Spleen (tissue), 11 donors: ENCODE results near the gene SCN11A. TPM values are rescaled to one million over a fixed set of nuclear protein-coding genes. Genes with fewer than 3 reads are reported as not detected.

Experiments used
- DNase-seq: peaks from one replicate; pipeline ENCODE4 v3.0.0-alpha.2; 2020
- H3K27ac ChIP-seq, 8 donors: fragments of 200-600 bp; sonication (generic) in 7 of 8; 1 replicate in 4 of 8; 2 replicates in 4 of 8; pipeline versions ENCODE4 v1.5.0 to v1.8.0; 2016 to 2021; ENCODE audit warnings: inconsistent platforms in 4 of 8, mild to moderate bottlenecking in 4 of 8, moderate library complexity in 1 of 8
- H3K27me3 ChIP-seq, 7 donors: fragments of 200-600 bp; sonication (generic) in 6 of 7; replicated peaks in 1 of 7; 1 replicate in 4 of 7; 2 replicates in 3 of 7; pipeline versions ENCODE4 v1.5.0 to v1.8.0; 2016 to 2021; ENCODE audit warnings: inconsistent platforms in 3 of 7, mild to moderate bottlenecking in 1 of 7
- H3K36me3 ChIP-seq, 6 donors: fragments of 200-600 bp; sonication (generic) in 5 of 6; 1 replicate in 4 of 6; 2 replicates in 2 of 6; pipeline versions ENCODE4 v1.5.0 to v1.8.0; 2016 to 2021; ENCODE audit warnings: inconsistent platforms in 2 of 6
- H3K4me1 ChIP-seq, 6 donors: fragments of 200-600 bp; sonication (generic) in 5 of 6; 1 replicate in 3 of 6; 2 replicates in 3 of 6; pipeline versions ENCODE4 v1.5.0 to v1.8.0; 2016 to 2021; ENCODE audit warnings: inconsistent platforms in 3 of 6
- H3K4me3 ChIP-seq, 8 donors: fragments of 200-600 bp; sonication (generic) in 7 of 8; 1 replicate in 4 of 8; 2 replicates in 4 of 8; pipeline versions ENCODE4 v1.5.0 to v1.8.0; 2016 to 2021; ENCODE audit warnings: inconsistent platforms in 4 of 8, mild to moderate bottlenecking in 4 of 8, moderate library complexity in 2 of 8
- H3K9me3 ChIP-seq, 8 donors: fragments of 200-600 bp; sonication (generic) in 7 of 8; 1 replicate in 4 of 8; 2 replicates in 4 of 8; pipeline versions ENCODE4 v1.5.0 to v1.8.0; 2016 to 2021; ENCODE audit warnings: inconsistent platforms in 4 of 8
- POLR2A ChIP-seq, 3 donors: fragments of 450-650 bp; IDR thresholded peaks; one replicate each; pipeline ENCODE4 v1.5.1; 2017; ENCODE audit warnings: antibody characterized with exemption in 3 of 3, mild to moderate bottlenecking in 1 of 3
- POLR2AphosphoS5 ChIP-seq, 3 donors: sonication (generic); formaldehyde crosslinking; IDR thresholded peaks; one replicate each; pipeline ENCODE4 v1.5.1; 2017; ENCODE audit warnings: antibody characterized with exemption in 3 of 3
- WGBS, 5 donors: extraction: QIAGEN DNeasy Blood & Tissue Kit in 3 of 5; methylation state at CpG; one replicate each; pipeline versions ENCODE4 v1.1.5 to v1.1.7; 2013 to 2018; 5-methylcytosine and 5-hydroxymethylcytosine counted together
- intact Hi-C: fragments of 100-400 bp; cut with DNase I; formaldehyde crosslinking; loops from one replicate; pipeline ENCODE4 v1.15.0; 2023; ENCODE audit warnings: low total_unique reads
- polyA plus RNA-seq, 3 donors: library from polyadenylated mRNA; stranded (reverse); fragments of 200-250 nt; gene quantifications; one replicate each; pipeline ENCODE4 v1.2.1, GENCODE V29; 2013
- total RNA-seq, 7 donors: library from RNA; depleted of rRNA in 3 of 7; stranded (reverse); fragments of >200 nt in 3 of 7; fragmentation: NEBNext Ultra II Directional in 4 of 7; extraction: Animal tissue kit (Norgen Biotek cat#: 25700) in 4 of 7; gene quantifications; one replicate each; pipeline versions ENCODE4 v1.1.0 to v1.2.1, GENCODE V29; 2016 to 2021
- TF ChIP-seq, protein P1 (sequence below), 11 experiments: fragments of 200-600 bp in 7 of 11; fragments of 450-650 bp in 4 of 11; sonication (generic) in 4 of 11; IDR thresholded peaks in 8 of 11; conservative IDR thresholded peaks in 3 of 11; 1 replicate in 7 of 11; 2 replicates in 4 of 11; pipeline versions ENCODE4 v1.4.0 to v1.8.0; 2016 to 2021; ENCODE audit warnings: antibody characterized with exemption in 11 of 11, inconsistent platforms in 4 of 11, mild to moderate bottlenecking in 1 of 11
- donor health status: healthy with polysubstance abuse.
- donor health status: DM: no; HTN: no; CAD: no; lungs with moderate emphysema.
- donor health status: DM: no; HTN: no; CAD: no.
- donor health status: Bipolar disorder and iron deficiency.
- donor health status: healthy.
- donor health status: DM: no; HTN: no; CAD: no.
- donor health status: DM: yes; HTN: yes; CAD: no.

Gene SCN11A
- total and polyA plus RNA-seq, 10 donors, result 0.26 to 6.0 (median 2.5) TPM

GRCh38 chr3:39052583-39052982 lies 839 bp upstream of the SCN11A start:
- intact Hi-C loops, result no loop called here
- peaks cover 13 to 75% (median 43%) of the 10 kb centered on the region in 6 donors for H3K4me1 ChIP-seq
- DNase-seq, result no peak
- no peak for TF ChIP-seq POLR2A (IDR thresholded peaks at IDR 0.05)
- TF ChIP-seq, protein P1, sequence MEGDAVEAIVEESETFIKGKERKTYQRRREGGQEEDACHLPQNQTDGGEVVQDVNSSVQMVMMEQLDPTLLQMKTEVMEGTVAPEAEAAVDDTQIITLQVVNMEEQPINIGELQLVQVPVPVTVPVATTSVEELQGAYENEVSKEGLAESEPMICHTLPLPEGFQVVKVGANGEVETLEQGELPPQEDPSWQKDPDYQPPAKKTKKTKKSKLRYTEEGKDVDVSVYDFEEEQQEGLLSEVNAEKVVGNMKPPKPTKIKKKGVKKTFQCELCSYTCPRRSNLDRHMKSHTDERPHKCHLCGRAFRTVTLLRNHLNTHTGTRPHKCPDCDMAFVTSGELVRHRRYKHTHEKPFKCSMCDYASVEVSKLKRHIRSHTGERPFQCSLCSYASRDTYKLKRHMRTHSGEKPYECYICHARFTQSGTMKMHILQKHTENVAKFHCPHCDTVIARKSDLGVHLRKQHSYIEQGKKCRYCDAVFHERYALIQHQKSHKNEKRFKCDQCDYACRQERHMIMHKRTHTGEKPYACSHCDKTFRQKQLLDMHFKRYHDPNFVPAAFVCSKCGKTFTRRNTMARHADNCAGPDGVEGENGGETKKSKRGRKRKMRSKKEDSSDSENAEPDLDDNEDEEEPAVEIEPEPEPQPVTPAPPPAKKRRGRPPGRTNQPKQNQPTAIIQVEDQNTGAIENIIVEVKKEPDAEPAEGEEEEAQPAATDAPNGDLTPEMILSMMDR (IDR thresholded peaks at IDR 0.05 in 8 of 11, conservative IDR thresholded peaks at IDR 0.05 in 3 of 11), result no peak
- no peak for TF ChIP-seq POLR2AphosphoS5 (IDR thresholded peaks at IDR 0.05)
- H3K36me3 ChIP-seq, result peaks cover 0 to under 1% (median 0%) of the 10 kb centered on the region in 6 donors
- peak overlapping the region; percentile 82 to 99 (median 96) for H3K4me3 ChIP-seq
- WGBS, 5 donors, result 1 to 3% (median 1%) methylated on average over 11 of the region's 11 CpGs
- no peaks in the 10 kb centered on the region for H3K9me3 ChIP-seq
- H3K27me3 ChIP-seq, result no peaks in the 10 kb centered on the region
- H3K27ac ChIP-seq, result peak overlapping the region in 7 of 8 donors; percentile 91 to 95 (median 92)

GRCh38 chr3:39050029-39050428 lies 1.7 kb downstream of the SCN11A start:
- Histone ChIP-seq H3K36me3 (no peaks in the 10 kb centered on the region), H3K4me3 (no peak overlapping the region), H3K27ac (peak overlapping the region in 2 of 8 donors; percentile 50 to 95), H3K9me3 (no peaks in the 10 kb centered on the region), H3K4me1 (peaks cover 13 to 52% (median 36%) of the 10 kb centered on the region in 6 donors), H3K27me3 (no peaks in the 10 kb centered on the region)
- no peak for DNase-seq
- intact Hi-C loops, result no loop called here
- TF ChIP-seq POLR2A (IDR thresholded peaks at IDR 0.05) (no peak), POLR2AphosphoS5 (IDR thresholded peaks at IDR 0.05) (no peak)
- TF ChIP-seq, protein P1 (IDR thresholded peaks at IDR 0.05 in 8 of 11, conservative IDR thresholded peaks at IDR 0.05 in 3 of 11), result no peak

DNA sequence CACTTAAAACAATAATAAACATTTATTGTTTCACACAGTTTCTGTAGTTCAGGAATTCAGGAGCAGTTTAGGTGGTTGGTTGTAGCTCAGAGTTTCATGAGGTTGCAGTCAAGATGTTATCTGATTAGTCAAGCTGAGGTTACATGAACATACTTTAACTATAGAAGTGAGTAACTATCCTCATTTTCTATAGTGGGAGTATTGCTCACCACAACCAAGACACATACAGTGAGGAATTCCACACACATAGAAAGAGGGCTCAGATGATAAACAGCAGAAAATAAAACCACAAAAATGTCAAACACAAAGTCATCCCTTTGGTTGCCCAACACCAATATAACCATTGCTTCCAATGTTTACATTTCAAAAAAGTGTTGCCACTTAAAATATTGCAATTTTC lies 13.6 kb downstream of the SCN11A start:
- TF ChIP-seq POLR2A (IDR thresholded peaks at IDR 0.05), result no peak
- TF ChIP-seq, protein P1 (IDR thresholded peaks at IDR 0.05 in 8 of 11, conservative IDR thresholded peaks at IDR 0.05 in 3 of 11), result no peak
- TF ChIP-seq POLR2AphosphoS5 (IDR thresholded peaks at IDR 0.05), result no peak
- Histone ChIP-seq H3K4me1 (no peaks in the 10 kb centered on the region), H3K4me3 (no peak overlapping the region), H3K27ac (no peak overlapping the region), H3K27me3 (no peaks in the 10 kb centered on the region), H3K9me3 (peaks cover 0 to 24% (median 21%) of the 10 kb centered on the region in 8 donors), H3K36me3 (no peaks in the 10 kb centered on the region)
- no peak for DNase-seq
- intact Hi-C loops, result no loop called here

- H3K9me3 ChIP-seq, result peaks cover 0 to under 1% (median 0%) of the 10 kb centered on the region in 8 donors
- H3K27me3 ChIP-seq, result no peaks in the 10 kb centered on the region
Observed at GRCh38 chr3:39029556-39029955, 22.2 kb downstream of the SCN11A start.

More at GRCh38 chr3:39029556-39029955, 22.2 kb downstream of the SCN11A start:
- Histone ChIP-seq H3K4me3 (no peak overlapping the region), H3K27ac (no peak overlapping the region), H3K4me1 (no peaks in the 10 kb centered on the region), H3K36me3 (no peaks in the 10 kb centered on the region)
- TF ChIP-seq POLR2AphosphoS5 (IDR thresholded peaks at IDR 0.05), result no peak
- TF ChIP-seq, protein P1 (IDR thresholded peaks at IDR 0.05 in 8 of 11, conservative IDR thresholded peaks at IDR 0.05 in 3 of 11), result no peak
- no peak for TF ChIP-seq POLR2A (IDR thresholded peaks at IDR 0.05)
- 92 to 100% (median 96%) methylated on average over 1 of the region's 1 CpG for WGBS, 5 donors
- intact Hi-C loops, result no loop called here
- no peak for DNase-seq
